IPS DF 6.9 (cell line): Measurements from ENCODE around the gene DCLK2.

Source experiments
- DNase-seq: peaks from one replicate; pipeline ENCODE4 v3.0.0-alpha.2; 2013; ENCODE audit warnings: low read depth, low spot score
- H3K27ac ChIP-seq: one replicate; pipeline ENCODE4 v1.5.1; 2013; ENCODE audit warnings: low read length, control low read depth
- H3K27me3 ChIP-seq: 2 replicates; pipeline ENCODE4 v1.6.1; 2013; ENCODE audit warnings: mild to moderate bottlenecking, low read length; ENCODE audit not compliant: control insufficient read depth, insufficient read depth
- H3K36me3 ChIP-seq: 2 replicates; pipeline ENCODE4 v1.6.1; 2013; ENCODE audit warnings: low read length; ENCODE audit not compliant: control insufficient read depth, insufficient read depth
- H3K4me1 ChIP-seq: 2 replicates; pipeline ENCODE4 v1.6.1; 2013; ENCODE audit warnings: low read length; ENCODE audit not compliant: control insufficient read depth, insufficient read depth
- H3K4me3 ChIP-seq: 2 replicates; pipeline ENCODE4 v1.5.1; 2013; ENCODE audit warnings: mild to moderate bottlenecking, low read length
- H3K9me3 ChIP-seq: 2 replicates; pipeline ENCODE4 v1.6.1; 2013; ENCODE audit warnings: low read length, inconsistent platforms; ENCODE audit not compliant: control insufficient read depth, insufficient read depth
- WGBS: extraction: QIAGEN DNeasy Blood & Tissue Kit; methylation state at CpG from one replicate; pipeline ENCODE4 v1.1.7; 2013; ENCODE audit warnings: mixed read lengths, missing lambda C conversion rate; ENCODE audit not compliant: insufficient read length, insufficient coverage; 5-methylcytosine and 5-hydroxymethylcytosine counted together

The DCLK2 gene

GRCh38 chr4:150216726-150217125 is 138.5 kb downstream of the DCLK2 start:
- no CpG with 5 or more reads among the region's 5 CpGs for WGBS
- peaks cover 2% of the 10 kb centered on the region; the same call in 1 of the 2 replicates for H3K4me1 ChIP-seq
- no peaks in the 10 kb centered on the region for H3K36me3 ChIP-seq
- no peak overlapping the region for H3K27ac ChIP-seq
- DNase-seq = no peak
- no peak overlapping the region for H3K4me3 ChIP-seq
- no peaks in the 10 kb centered on the region for H3K27me3 ChIP-seq
- H3K9me3 ChIP-seq = no peaks in the 10 kb centered on the region

- Histone ChIP-seq H3K27ac (no peak overlapping the region), H3K4me1 (peaks cover 2% of the 10 kb centered on the region; the same call in 1 of the 2 replicates), H3K27me3 (no peaks in the 10 kb centered on the region), H3K4me3 (no peak overlapping the region), H3K36me3 (no peaks in the 10 kb centered on the region), H3K9me3 (no peaks in the 10 kb centered on the region)
- WGBS = no CpG with 5 or more reads among the region's 3 CpGs
- DNase-seq = no peak
These were observed 138.9 kb downstream of the DCLK2 start for GRCh38 chr4:150217192-150217591.

GRCh38 chr4:150217808-150218207 is 139.6 kb downstream of the DCLK2 start:
- WGBS = no CpG with 5 or more reads among the region's 8 CpGs
- Histone ChIP-seq H3K4me3 (no peak overlapping the region), H3K9me3 (no peaks in the 10 kb centered on the region), H3K27ac (no peak overlapping the region), H3K4me1 (peaks cover 2% of the 10 kb centered on the region; the same call in 1 of the 2 replicates), H3K27me3 (no peaks in the 10 kb centered on the region), H3K36me3 (no peaks in the 10 kb centered on the region)
- no peak for DNase-seq

GRCh38 chr4:150218447-150218846 is 140.2 kb downstream of the DCLK2 start:
- Histone ChIP-seq H3K27me3 (no peaks in the 10 kb centered on the region), H3K9me3 (no peaks in the 10 kb centered on the region), H3K36me3 (no peaks in the 10 kb centered on the region), H3K4me1 (peaks cover 2% of the 10 kb centered on the region; the same call in 1 of the 2 replicates), H3K4me3 (no peak overlapping the region), H3K27ac (no peak overlapping the region)
- no peak for DNase-seq
- WGBS = no CpG with 5 or more reads among the region's 2 CpGs

- WGBS = no CpG with 5 or more reads among the region's 4 CpGs
- H3K9me3 ChIP-seq = no peaks in the 10 kb centered on the region
- H3K36me3 ChIP-seq = no peaks in the 10 kb centered on the region
- H3K4me1 ChIP-seq = peaks cover 2% of the 10 kb centered on the region; the same call in 1 of the 2 replicates
- H3K27me3 ChIP-seq = no peaks in the 10 kb centered on the region
- no peak overlapping the region for H3K27ac ChIP-seq
- no peak for DNase-seq
- no peak overlapping the region for H3K4me3 ChIP-seq
These were observed 141.6 kb downstream of the DCLK2 start for GRCh38 chr4:150219841-150220240.

- H3K9me3 ChIP-seq = no peaks in the 10 kb centered on the region
- no peaks in the 10 kb centered on the region for H3K27me3 ChIP-seq
- DNase-seq = no peak
- no CpG with 5 or more reads among the region's 6 CpGs for WGBS
- H3K27ac ChIP-seq = no peak overlapping the region
- H3K4me3 ChIP-seq = no peak overlapping the region
- H3K36me3 ChIP-seq = no peaks in the 10 kb centered on the region
- H3K4me1 ChIP-seq = no peaks in the 10 kb centered on the region
These were observed 146.8 kb downstream of the DCLK2 start for GRCh38 chr4:150224896-150225591.

- DNase-seq = no peak
- Histone ChIP-seq H3K36me3 (no peaks in the 10 kb centered on the region), H3K4me1 (no peaks in the 10 kb centered on the region), H3K4me3 (no peak overlapping the region), H3K27ac (no peak overlapping the region), H3K9me3 (no peaks in the 10 kb centered on the region), H3K27me3 (no peaks in the 10 kb centered on the region)
- WGBS = no CpG with 5 or more reads among the region's 1 CpG
These were observed 151.3 kb downstream of the DCLK2 start for GRCh38 chr4:150229520-150229919.

- Histone ChIP-seq H3K9me3 (no peaks in the 10 kb centered on the region), H3K27ac (no peak overlapping the region), H3K4me1 (no peaks in the 10 kb centered on the region), H3K36me3 (no peaks in the 10 kb centered on the region), H3K4me3 (no peak overlapping the region), H3K27me3 (no peaks in the 10 kb centered on the region)
- WGBS = no CpG with 5 or more reads among the region's 2 CpGs
- DNase-seq = no peak
These were observed 152.3 kb downstream of the DCLK2 start for GRCh38 chr4:150230561-150230960.

- DNase-seq = no peak
- H3K27me3 ChIP-seq = no peaks in the 10 kb centered on the region
- no peaks in the 10 kb centered on the region for H3K36me3 ChIP-seq
- H3K27ac ChIP-seq = no peak overlapping the region
- no peaks in the 10 kb centered on the region for H3K9me3 ChIP-seq
- no CpG with 5 or more reads among the region's 4 CpGs for WGBS
- H3K4me1 ChIP-seq = no peaks in the 10 kb centered on the region
- H3K4me3 ChIP-seq = no peak overlapping the region
These were observed 153.0 kb downstream of the DCLK2 start for GRCh38 chr4:150231107-150231770.

- Histone ChIP-seq H3K27ac (no peak overlapping the region), H3K27me3 (no peaks in the 10 kb centered on the region), H3K9me3 (no peaks in the 10 kb centered on the region), H3K4me3 (no peak overlapping the region), H3K4me1 (no peaks in the 10 kb centered on the region), H3K36me3 (no peaks in the 10 kb centered on the region)
- DNase-seq = no peak
- WGBS = no CpG with 5 or more reads among the region's 6 CpGs
These were observed 153.8 kb downstream of the DCLK2 start for GRCh38 chr4:150232029-150232428.
